ENCODE measurements around the gene USP34.

GRCh38 chr2:61235716-61236115, 235.2 kb downstream of the USP34 start:
- no peak for TF ChIP-seq FOXA3 (CRISPR knock-in tag; conservative IDR thresholded peaks at IDR 0.05 in 1 of 2, IDR thresholded peaks at IDR 0.05 in 1 of 2)
- TF ChIP-seq, protein P1, sequence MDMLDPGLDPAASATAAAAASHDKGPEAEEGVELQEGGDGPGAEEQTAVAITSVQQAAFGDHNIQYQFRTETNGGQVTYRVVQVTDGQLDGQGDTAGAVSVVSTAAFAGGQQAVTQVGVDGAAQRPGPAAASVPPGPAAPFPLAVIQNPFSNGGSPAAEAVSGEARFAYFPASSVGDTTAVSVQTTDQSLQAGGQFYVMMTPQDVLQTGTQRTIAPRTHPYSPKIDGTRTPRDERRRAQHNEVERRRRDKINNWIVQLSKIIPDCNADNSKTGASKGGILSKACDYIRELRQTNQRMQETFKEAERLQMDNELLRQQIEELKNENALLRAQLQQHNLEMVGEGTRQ (CRISPR knock-in tag; IDR thresholded peaks at IDR 0.05), result no peak
- no peak for TF ChIP-seq E2F1 (CRISPR knock-in tag; IDR thresholded peaks at IDR 0.05)
- no peak for TF ChIP-seq RAD21 (CRISPR knock-in tag; conservative IDR thresholded peaks at IDR 0.05 in 1 of 2, IDR thresholded peaks at IDR 0.05 in 1 of 2)
- TF ChIP-seq TCF7L2 (IDR thresholded peaks at IDR 0.05; ENCODE audit: low read depth, low read length), result no peak
- TF ChIP-seq NFYB (IDR thresholded peaks at IDR 0.05; ENCODE audit: extremely low read depth, insufficient read length), result no peak
- no peak for TF ChIP-seq SMAD1 (IDR thresholded peaks at IDR 0.05; ENCODE audit: low read depth, low read length, partially characterized antibody)
- no peak for TF ChIP-seq ZNF274 (IDR thresholded peaks at IDR 0.05; ENCODE audit: borderline replicate concordance, low read depth, low read length)
- TF ChIP-seq FOSL1 (tag; conservative IDR thresholded peaks at IDR 0.05), result no peak
- TF ChIP-seq EHMT2 (IDR thresholded peaks at IDR 0.05), result no peak
- no peak for TF ChIP-seq CHD1 (IDR thresholded peaks at IDR 0.05; ENCODE audit: low read length)
- no peak for TF ChIP-seq RBM14 (IDR thresholded peaks at IDR 0.05; ENCODE audit: borderline replicate concordance, insufficient read depth, low read depth, low read length)
- no peak for TF ChIP-seq YBX1 (IDR thresholded peaks at IDR 0.05)

Measured in K562 (cell line).